GM19467 (cell line): ENCODE measurements around the gene GAPT.

Source experiments
- ATAC-seq: cut with Tn5 transposase; IDR thresholded peaks from one replicate; pipeline ENCODE4 v1.9.1; 2021; ENCODE audit warnings: mild to moderate bottlenecking, moderate library complexity; ENCODE audit not compliant: unreplicated experiment

The GAPT gene

DNA sequence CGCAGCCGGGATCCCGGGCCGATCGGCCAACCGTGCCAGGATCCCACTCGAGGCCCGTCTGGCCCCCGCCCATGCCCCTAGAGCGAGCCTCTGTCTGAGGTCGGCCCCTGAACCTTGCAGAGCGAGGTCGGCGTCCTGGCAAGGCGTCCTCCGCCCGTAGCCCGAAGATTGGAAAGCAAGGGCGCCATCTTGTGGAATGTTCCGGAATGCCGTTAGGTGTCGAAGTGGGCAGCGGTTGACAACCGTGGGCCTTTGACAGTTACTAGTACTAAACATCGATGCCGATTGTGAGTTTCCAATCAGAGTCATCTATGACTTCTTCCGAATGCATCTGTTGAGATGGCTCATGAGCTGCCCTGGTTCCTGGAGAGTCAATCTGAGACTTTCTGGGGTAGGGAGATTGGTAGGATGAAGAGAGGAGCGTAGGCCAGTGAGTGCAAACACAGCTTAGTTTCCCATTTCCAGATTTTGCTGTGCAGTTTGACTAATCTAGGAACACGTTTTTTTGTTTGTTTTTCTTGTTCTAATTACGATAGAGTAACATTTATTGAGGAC is 30.4 kb upstream of the GAPT start:
- ATAC-seq = peak; percentile 80

GRCh38 chr5:58462154-58462553 is 29.1 kb upstream of the GAPT start:
- no peak for ATAC-seq

DNA sequence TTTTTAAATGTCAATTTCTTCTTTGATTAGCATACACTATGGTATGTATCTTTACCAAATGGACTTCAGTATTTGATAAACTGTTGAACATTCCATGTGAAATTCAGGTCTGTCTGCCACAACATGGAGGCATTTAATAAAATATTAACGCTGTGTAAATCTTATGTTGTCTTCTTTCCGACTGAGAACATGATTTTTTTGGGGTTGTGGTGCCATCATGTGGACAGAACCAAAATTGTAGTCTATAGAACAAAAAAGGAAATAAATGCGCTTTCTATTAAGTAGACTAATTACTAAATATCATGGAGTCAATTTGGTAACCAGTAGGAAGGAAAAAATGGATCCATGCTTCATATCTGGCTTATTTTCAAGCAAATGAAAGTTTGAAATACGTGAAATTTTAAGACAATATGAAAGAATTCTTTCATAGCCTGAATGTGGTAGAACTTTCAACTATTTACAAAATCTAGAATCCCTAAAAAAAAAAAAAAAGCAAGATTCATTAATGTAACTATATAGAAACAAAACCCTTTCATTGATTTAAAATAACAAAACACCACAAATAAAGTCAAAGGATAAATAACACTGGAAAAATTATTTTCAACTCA is 28.5 kb upstream of the GAPT start:
- no peak for ATAC-seq

DNA sequence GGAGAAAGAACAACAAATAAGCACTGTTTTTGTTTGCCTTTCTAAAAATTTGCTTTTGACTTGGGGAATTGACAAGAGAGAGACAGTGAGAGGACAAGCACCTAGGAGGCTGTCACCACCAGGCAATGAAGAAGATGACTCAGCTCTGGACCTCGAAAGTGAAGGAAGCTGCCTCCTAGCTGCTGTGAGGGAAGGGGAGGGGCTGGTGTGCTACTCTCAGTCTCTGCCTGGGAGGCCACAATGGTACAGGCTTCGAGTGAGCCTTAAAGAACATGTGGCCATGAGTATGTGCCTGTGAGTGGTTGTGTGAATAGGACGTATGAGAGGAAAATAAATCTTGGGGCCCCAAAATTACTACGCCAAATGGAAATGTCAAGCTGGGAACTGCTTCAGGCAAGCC is 24.3 kb upstream of the GAPT start:
- peak; percentile 100 for ATAC-seq

GRCh38 chr5:58469896-58470295 is 21.3 kb upstream of the GAPT start:
- no peak for ATAC-seq

DNA sequence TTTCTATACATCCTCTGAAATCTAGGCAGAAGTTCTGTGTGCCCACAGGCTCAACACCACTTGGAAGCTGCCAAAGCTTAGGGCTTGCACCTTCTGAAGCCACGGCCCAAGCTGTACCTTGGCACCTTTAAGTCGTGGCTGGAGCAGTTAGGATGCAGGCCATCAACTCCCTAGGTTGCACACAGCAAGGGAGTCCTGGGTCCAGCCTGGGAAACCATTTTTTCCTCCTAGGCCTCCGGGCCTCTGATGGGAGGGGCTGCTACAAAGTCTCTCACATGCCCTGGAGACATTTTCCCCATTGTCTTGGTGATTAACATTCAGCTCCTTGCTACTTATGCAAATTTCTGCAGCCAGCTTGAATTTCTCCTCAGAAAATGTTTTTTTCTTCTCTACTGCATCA is 15.8 kb upstream of the GAPT start:
- no peak for ATAC-seq

GRCh38 chr5:58477760-58478376 is 13.4 kb upstream of the GAPT start:
- no peak for ATAC-seq

GRCh38 chr5:58481066-58481676 is 10.1 kb upstream of the GAPT start:
- ATAC-seq = no peak

DNA sequence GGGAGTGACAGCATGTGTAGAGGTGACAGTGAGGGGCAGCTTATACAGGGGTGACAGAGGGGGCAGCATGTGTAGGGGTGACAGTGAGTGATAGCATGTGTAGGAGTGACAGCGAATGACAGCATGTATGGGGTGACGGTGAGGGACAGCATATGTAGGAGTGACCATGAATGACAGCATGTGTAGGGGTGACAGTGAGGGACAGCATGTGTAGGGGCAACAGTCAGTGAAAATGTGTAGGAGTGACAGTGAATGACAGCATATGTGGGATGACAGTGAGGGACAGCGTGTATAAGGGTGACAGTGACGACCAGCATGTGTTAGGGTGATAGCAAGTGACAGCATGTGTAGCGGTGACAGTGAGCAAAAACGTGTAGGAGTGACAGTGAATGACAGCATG is 9.4 kb upstream of the GAPT start:
- ATAC-seq = no peak

DNA sequence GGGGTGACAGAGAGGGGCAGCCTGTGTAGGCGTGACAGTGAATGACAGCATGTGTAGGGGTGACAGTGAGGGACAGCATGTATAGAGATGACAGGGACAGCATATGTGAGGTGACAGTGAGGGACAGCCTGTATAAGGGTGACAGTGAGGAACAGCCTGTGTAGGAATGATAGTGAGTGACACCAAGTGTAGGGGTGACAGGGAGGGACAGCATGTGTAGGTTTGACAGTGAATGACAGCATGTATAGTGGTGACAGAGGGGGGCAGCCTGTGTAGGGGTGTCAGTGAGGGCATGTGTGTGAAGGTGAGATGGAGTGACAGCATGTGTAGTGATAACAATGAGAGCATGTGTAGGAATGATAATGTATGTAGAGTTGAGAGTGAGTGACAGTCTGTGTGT is 8.7 kb upstream of the GAPT start:
- ATAC-seq = no peak

GRCh38 chr5:58484505-58484904 is 6.7 kb upstream of the GAPT start:
- no peak for ATAC-seq

DNA sequence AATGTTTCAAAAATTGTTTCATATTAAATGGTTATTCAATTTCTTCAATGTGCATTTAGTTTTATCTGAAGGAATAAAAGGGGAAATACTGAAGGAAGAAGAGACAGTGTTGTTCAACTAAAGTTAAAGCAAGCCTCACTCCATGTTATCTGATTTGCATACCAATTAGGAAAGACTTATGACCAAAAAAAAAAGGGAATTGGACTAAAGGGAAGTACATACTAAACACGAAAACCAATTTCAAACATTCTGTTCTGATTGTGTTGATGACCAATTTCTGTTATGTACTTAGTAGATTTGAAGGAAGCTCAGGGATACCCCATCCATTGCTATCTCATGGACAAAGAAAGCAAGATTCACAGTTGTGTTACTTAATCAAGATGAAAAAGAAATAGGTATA is 4.9 kb upstream of the GAPT start:
- no peak for ATAC-seq

DNA sequence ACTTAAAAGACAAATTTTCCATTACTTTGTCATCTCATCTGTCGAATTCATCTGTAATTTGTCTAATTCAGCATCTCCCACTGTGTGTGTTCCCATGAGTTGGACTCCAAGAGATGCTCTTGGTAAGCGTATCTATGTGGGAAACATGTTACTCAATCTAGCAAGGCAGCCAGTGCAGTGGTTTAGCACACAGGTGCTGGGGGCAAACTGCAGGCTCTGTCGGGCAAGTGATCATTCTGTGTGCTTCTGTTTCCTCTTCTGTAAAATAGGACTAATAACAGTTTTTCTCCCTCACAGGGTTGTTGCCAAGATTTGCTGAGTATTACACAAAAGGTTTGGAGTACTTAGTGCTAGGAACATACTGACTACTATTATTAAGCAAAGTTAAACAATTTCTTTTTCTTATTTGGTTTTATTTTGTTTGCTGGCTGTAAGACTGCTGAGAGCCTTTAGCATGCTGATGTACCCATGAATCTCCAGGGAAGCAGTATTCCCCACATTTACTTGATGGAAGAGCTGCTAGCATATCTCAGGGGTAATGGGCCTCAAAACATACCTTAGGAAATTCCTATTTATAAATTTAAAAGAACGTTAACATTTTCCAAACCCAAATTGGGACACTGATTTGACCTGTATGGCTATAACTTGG is 709 bp upstream of the GAPT start:
- no peak for ATAC-seq

- ATAC-seq = no peak
These were observed 1.9 kb downstream of the GAPT start for GRCh38 chr5:58493141-58493540.

GRCh38 chr5:58496488-58496887 is 5.3 kb downstream of the GAPT start:
- no peak for ATAC-seq

DNA sequence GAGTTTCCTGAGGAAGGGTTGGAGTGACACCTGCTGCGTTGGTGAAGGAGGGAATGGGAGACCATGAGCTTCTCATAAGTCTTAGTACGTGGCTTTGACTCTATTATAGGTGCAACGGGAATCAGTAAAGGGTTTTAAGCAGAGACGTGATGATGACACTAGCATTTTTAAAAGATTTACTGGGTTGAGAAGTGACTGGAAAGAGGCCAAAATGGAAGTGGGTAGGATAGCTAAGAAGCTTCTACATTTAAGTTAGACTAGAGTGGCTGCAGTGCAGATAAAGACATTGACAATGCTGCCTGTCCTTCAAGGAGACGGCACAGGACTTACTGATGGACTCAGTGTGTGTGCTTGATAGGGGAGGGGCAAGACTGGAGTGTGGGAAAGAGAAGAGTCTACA is 6.2 kb downstream of the GAPT start:
- ATAC-seq = no peak

- ATAC-seq = no peak
These were observed 6.7 kb downstream of the GAPT start for GRCh38 chr5:58497921-58498320.

DNA sequence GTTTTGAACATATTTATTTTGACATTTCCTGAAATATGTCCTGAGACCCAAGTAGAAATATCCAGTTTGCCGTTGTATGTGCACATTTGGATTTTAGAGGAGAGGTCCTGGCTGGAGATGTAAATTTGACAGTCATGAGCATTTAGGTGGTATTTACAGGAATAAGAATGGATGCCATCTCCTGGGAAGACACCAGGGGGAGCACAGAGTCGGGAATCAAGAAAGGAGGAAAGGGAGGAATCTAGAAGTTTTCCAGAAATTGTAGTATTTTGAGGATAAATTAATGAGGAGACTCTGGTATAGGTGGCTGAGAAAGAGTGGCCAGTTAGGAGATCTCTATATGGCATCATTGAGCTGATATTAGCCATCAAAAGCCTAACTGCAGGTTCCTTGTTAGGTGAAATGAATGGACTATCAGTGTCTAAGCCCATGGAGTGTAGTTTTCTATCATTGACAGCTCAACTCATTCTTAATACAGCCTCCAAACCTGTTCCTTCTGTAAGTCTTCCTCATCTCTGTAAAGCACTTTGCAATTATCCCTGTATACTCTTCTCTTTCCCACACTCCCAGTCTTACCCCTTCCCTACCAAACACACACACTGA is 7.2 kb downstream of the GAPT start:
- no peak for ATAC-seq

DNA sequence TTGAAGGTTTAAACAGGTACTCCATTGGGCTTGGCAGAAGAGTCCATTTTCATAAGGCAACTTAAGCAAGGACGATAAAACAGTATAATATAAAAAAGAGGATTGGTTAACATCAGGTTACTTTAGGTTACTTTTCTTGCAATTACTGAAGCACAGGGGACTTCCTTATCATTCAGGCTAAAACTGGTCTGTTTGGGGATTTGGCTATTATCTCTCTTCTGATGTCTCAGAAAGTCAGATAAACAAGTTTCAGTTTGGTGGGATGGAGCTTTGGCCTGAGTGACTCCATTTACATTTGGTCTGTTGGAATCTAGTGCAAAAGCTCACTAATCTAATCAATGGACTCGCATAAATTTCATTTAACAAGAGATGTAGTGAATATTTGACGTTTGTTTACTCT is 8.0 kb downstream of the GAPT start:
- ATAC-seq = no peak

DNA sequence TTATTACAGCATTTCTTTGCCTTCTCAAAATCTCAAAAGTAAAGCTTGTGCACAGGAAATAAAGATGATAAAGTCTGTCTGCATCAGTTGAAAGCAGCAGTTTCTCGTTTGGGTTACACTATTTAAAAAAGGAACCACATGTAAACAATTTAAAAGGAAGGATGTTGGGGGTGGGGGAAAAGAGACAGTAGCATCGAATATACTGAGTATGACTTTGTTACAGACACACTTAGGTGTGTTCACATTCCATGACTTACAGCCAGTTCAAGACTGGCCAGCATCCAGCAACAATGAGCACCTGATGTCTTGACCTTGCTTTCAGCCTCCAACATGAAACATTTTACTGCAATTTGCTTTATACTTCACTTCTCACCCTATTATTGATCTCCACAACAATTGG is 8.7 kb downstream of the GAPT start:
- ATAC-seq = no peak

DNA sequence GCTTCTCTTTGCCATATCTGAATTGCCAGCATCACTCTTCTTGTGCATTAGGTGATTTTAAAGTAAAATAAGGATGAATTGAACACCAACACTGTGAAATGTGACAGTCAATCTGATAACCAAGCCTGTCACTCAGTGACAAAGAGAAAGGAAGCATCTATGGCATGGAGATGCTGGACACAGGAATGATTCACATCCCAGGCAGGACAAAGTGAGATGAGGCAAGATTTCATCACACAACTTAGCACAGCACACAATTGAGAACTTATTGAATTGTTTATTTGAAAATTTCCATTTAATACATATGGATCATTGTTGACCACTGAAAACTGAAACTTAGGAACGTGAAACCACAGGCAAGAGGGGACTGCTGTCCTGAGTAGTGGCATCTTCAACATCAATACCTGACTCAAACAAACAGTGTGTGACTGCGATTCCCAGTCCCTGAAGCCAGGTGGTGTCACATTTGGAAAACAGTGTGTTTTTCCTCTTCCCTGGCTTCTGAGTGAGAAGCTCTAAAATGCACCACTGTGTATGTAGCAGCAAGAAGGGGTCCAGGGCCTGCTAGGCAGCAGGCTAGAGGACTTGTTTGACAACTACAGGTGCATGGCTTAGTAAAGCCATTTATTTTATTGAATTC is 10.7 kb downstream of the GAPT start:
- no peak for ATAC-seq
